ENCODE measurements around the gene MCM3.

Gene MCM3

DNA sequence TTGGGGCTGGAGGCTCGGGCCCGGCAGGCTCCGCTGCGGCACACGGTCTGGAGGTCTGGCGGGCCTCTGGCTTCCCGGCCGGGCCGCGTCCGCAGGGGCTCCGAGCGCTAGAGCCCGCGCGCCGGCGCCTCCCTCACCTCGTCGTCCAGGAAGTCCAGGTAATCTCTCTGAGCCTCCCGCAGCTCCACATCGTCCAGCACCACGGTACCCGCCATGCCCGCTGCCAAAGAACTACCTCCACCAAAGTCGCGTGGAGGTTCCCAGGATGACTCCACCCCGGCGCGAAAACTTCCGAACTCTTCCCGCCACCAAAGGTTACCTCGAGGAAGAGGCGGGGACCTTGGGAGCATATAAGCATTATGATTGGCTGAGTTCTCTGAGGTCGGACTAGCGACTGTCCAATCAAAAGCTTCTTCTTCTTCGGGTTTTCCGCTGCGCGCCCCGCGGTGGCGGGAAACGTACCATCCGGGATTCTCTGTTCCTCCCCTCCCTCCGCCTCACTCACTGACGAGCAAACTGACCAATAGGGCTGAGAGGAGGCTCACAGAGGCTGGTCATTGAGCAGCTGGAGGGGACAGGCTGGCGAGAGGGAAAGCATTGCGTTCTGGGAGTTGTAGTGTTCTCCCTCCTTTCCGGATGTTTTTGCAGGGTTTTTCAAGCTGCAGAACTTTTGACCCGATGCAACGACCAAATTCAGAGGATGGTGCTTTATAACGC, at the start of gene MCM3:
TSS of gene MCM3 (minus strand) at position 283 of the 717 bp plus-strand sequence. CDS start at position 215, 68 bp downstream.
- peak; percentile 100 for DNase-seq

GRCh38 chr6:52333840-52334200, 49.3 kb upstream of the MCM3 start:
- no peak for DNase-seq

DNA sequence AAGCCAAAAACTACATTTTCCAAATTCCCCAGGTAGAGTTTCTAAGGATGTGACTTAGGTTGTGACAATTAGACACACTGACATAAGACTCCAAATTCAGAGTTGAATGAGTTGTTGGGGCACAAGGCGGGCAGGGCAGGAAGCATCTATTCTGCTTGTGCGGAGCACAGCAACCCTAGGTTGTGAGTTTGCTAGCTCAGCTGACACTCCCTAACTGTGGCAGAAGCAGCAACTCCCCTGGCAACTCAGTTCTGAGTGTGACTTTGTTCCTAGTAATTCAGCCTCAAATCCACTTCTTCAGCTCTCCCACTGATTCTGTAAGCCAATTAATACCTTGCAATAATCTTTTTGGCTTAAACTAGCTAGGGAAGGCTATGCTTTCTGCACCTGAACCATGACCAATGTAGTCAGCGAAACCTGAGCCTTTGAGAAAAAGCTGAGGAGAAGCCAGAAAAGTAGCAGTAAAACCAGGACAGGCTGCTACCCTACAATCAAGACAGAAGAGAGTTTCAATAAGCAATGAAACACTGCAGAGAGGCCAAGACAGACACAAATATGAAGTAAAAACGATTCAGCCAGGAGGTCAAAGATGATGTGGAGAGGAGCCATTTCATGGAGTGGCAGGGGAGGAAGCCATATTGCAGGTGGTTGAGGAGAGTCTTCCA, 47.4 kb upstream of the MCM3 start:
- DNase-seq = no peak

DNA sequence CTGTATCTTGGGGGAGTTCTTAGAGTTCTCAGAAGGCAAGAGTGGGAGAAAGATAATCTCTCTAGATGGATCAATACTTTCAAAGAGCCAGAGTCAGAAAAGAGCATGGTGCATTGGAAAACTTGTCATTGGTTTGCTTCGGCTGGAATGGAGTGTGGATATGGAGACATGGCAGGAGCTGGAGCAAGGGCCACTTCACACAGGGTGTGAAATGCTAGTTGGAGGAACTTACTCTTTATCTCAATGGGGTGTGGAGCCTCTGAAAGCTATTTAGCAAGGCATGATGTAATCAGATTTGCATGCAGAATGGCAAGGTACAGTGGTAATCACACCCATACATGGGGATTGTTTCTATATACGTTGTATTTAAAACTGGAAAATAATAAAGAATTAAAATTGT, 45.9 kb upstream of the MCM3 start:
- peak; percentile 25 for DNase-seq

- peak; percentile 62 for DNase-seq
Observed at GRCh38 chr6:52328729-52329128, 44.2 kb upstream of the MCM3 start.

GRCh38 chr6:52328303-52328662, 43.7 kb upstream of the MCM3 start:
- peak; percentile 8 for DNase-seq

DNA sequence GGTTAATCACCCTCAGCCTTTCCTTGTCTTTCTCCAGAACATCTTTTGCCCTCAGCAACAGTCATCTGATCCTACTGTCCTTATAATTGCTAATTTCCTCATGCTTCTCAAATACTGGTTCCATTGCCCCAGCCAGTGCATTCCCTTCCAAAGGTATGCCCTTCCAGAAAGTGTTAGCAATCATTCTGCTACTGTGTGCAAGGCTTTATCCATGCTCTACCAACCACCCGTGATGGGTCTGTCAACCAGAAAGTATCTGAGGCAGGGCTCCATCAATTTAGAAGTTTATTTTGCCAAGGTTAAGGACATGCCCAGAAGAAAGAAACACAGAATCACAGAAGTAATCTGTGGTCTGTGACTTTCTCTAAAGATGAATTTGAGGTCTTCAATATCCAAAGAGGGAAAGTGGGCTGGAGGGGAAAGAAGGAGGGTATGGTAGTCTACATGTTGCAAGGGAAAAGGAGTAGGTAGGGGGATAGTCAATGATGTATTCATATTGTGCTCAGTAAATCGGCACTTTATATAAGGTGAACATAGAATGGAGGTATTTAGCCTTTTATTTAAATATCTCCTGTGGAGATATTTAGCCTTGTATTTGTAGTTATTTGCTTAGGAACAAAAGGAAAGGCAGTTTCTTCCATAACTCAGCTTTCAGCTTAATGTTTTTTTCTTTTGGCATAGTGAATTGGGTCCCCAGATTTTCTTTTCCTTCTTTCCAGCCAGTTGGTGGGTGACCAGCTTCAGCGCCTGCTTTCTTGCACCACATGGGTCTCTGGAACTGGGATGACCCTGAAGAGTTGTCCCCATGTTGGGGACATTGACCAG, 42.2 kb upstream of the MCM3 start:
- DNase-seq = no peak

DNA sequence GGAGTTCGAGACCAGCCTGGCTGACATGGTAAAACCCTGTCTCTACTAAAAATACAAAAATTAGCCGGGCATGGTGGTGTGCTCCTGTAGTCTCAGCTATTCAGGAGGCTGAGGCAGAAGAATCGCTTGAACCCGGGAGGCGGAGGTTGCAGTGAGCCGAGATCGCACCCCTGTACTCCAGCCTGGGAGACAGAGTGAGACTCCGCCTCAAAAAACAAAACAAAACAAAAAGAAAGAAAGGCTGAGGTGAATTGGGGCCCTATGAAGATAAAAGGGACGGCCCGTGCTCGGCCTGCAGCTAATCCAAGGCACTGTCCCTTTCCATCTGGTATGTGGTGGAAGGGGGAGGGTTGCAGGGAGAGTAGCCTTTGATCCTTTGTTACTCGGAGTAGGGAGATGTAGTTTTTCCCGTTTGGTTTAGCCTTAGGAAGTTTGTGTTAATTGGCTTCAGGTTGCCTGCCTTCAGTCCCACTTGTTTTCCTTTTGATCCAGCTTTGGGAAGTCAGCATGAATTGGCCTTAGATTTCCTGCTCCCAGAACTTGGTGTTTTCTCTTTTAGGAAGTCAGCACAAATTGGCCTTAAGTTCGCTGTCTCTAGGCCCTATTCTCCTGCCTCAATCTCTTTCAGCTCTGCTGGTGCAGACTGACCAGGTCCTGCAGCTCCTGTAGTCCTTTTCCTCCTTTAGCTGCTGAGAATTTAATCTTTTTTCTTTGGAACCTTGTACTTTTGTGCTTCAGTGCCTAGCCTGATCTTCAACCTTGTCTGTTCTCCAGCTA, 41.3 kb upstream of the MCM3 start:
- DNase-seq = no peak

DNA sequence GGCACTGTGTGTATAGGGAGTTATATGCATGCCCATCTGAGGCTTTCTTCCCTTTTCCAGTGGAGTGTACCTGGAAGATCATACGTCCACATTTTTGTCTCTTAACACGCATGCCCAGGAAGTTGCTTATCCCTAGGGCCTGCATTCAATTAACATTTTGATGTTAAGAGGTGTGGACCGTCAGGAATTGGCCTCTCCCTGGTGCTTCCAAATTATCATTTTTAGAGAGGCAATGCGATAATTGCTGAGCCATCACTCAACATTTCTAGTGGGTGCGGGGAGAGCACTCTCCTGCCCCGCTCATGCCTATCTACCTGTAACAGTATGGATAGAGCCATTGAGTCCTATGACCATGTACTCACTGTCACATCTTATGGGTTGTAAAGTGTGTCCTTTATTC, 39.6 kb upstream of the MCM3 start:
- DNase-seq = no peak

DNA sequence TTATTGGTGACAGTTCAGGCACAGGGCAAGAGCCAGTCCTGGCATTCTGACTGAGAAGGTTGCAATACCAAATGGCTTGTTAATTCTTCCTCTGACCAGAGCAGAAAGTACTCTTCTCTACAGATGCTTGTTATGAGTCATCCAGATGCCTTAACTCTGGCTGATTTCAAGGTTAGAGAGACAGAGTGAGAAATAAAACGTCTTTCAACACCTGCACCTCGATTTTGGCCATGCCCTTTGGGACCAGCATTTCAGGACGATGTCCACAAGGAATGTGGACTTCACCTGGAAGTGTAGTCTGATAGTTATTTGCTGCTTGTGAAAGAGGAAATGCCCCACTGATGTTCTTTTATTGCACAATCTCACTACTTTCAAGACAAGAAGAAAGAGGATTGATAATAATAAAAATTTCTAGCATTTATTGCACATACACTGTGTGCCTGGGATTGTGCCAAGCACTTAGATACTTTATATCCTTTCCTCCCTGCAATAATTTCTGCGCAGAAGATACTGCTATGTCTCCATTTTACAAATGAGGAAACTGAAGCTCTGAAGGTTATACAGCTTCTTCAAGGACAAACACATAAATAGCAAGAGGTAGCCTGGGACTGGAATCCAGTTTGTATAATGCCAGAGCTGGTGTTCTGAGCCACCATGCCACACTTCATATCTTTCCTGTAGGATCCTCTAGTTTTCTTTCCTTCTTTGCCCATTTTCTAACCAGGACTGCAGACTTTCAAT, 33.5 kb upstream of the MCM3 start:
- DNase-seq = no peak

GRCh38 chr6:52317211-52317610, 32.7 kb upstream of the MCM3 start:
- DNase-seq = no peak

DNA sequence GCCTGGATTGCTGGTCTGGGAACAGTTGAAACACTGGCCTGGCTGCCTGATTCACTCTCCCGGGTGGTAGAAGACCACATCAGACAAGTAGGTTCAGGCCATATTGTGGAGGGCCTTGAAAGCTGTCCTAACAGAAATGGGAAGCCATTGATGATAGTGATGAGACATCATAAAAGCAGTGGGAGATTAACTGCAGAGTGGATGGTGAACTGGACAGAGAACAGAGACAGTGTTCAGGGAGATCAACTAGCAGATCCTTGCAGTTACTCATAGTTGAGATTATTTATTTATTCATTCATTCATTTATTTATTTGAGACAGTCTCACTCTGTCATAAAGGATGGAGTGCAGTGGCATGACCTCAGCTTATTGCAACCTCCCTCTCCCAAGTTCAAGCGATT, 30.2 kb upstream of the MCM3 start:
- DNase-seq = no peak

DNA sequence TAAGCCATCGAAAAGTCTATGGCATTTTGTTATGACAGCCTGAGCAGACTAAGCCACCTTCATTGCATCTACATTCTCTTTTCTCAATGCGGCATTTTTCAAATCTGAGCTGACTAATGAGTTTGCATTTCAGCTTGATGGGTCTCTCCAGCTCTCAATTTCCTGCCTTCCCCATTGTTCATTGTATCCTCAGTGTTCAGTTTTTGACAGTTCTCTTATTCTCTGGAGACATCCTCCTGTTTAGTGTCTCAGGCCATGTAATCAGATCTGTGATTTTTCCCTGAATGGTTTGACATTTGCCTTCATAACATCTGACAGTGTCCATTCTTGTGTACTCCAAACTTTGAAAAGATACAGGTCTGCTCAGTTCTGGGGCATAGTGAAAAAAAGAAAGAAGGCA, 27.9 kb upstream of the MCM3 start:
- no peak for DNase-seq

DNA sequence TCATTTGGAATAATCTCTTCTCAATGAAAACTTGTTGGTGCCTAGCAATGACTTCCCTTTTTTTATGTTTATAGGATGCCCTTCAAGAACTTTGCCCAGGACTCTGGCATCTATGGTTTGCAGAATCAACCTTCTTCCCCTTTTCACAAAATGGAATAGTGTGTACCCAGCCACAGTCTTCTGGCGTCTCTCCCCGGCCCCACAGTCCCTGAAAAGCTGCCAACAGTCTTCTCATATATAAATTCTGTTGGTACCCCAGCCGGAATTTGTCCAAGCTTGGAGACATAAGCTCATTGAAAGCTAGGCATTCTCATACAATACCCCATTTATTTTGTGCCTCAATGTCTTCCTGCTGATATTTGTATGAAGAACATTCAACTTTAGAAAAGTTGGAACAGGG, 26.4 kb upstream of the MCM3 start:
- DNase-seq = no peak

GRCh38 chr6:52307900-52308372, 23.4 kb upstream of the MCM3 start:
- DNase-seq = no peak

- DNase-seq = no peak
Observed at GRCh38 chr6:52306972-52307870, 22.7 kb upstream of the MCM3 start.

DNA sequence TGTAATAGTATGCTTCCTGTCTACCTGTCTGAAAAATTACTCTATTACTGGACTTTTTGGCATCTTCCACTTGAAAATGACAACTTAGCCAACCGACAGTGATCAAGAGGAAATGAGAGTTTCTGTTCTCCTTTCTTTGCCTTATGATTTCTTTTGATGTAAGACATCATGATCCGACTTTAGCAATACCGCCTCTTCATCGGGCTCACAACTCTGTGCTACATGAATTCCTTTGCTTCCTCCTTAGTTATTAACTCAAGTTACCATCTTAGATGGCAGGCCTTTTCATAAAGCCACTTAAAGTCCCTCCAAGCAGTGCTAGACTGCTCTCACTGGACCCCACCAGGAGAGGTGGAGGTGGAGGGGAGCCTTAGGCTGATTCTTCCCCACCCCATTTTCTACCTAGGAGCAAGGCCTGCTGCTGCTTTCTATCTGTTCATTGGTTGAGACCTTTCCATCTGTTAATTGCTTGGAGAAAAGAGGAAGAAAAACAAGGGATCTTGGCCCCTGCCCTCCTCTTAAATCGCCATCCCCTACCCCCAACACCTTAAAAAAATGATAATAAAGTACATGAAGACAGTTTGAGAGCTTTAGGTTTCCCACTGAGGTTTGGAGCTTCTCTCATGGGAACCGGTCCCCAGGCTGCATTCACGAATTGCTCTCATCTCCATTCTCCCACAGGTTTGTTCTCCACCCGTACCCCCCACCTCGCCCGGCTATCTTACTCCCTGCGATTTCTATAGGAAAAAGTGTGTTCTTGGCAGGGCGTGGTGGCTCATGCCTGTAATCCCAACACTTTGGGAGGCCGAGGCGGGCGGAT, 21.6 kb upstream of the MCM3 start:
- DNase-seq = no peak

- DNase-seq = no peak
Observed at GRCh38 chr6:52305411-52305810, 20.9 kb upstream of the MCM3 start.

DNA sequence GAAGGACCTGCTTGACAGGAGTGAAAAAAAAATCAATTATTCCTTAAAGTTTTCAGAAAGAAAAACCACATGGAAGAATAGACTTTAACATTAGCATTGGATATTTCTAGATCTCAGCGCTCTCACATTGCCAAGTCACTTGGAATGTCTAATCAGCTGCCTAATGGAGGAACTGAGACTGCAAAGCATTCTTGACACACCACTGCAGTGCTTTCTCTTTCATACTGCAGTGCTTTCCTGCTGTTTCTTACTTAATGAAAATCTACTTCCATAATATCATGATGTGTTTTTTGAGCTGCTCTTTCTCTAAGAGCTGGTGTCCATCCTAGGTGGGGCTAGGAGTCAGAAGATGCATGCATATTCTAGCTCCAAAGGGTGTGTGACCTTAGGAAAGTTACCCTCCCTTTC, 20.4 kb upstream of the MCM3 start:
- no peak for DNase-seq

GRCh38 chr6:52303178-52303577, 18.6 kb upstream of the MCM3 start:
- DNase-seq = no peak
